Osteoblast (primary cell): ENCODE data around the gene DGKE. TPM values are rescaled to one million over a fixed set of nuclear protein-coding genes. Genes with fewer than 3 reads are reported as not detected.

Source experiments
- DNase-seq: peaks from one replicate; pipeline ENCODE4 v3.0.0; 2011; ENCODE audit warnings: low spot score, mixed read lengths; ENCODE audit not compliant: insufficient read length; ENCODE audit errors: missing footprints
- H2AFZ ChIP-seq: 2 replicates; pipeline ENCODE4 v1.6.0; 2011; ENCODE audit warnings: mild to moderate bottlenecking, low read length
- H3K27ac ChIP-seq: 2 replicates; pipeline ENCODE4 v1.5.1; 2011; ENCODE audit warnings: mild to moderate bottlenecking, low read depth, low read length, moderate library complexity
- H3K27me3 ChIP-seq: 2 replicates; pipeline ENCODE4 v1.6.0; 2012; ENCODE audit warnings: mild to moderate bottlenecking, control low read depth, inconsistent platforms, low read length, moderate library complexity; ENCODE audit not compliant: insufficient read depth
- H3K36me3 ChIP-seq: 2 replicates; pipeline ENCODE4 v1.5.1; 2011; ENCODE audit warnings: mild to moderate bottlenecking, low read length, control low read depth, moderate library complexity; ENCODE audit not compliant: insufficient read depth
- H3K4me1 ChIP-seq: 2 replicates; pipeline ENCODE4 v1.5.1; 2011; ENCODE audit warnings: mild to moderate bottlenecking, low read length, control low read depth, moderate library complexity; ENCODE audit not compliant: insufficient read depth
- H3K4me2 ChIP-seq: 2 replicates; pipeline ENCODE4 v1.6.0; 2011; ENCODE audit warnings: mild to moderate bottlenecking, low read length; ENCODE audit not compliant: insufficient read depth
- H3K4me3 ChIP-seq: fragments of 200-600 bp; sonication (generic); 3 replicates; pipeline ENCODE4 v1.5.1; 2012; ENCODE audit warnings: mild to moderate bottlenecking, low read length, inconsistent platforms; ENCODE audit not compliant: insufficient read depth
- H3K79me2 ChIP-seq: 2 replicates; pipeline ENCODE4 v1.6.0; 2012; ENCODE audit warnings: mild to moderate bottlenecking, low read length, control low read depth, inconsistent platforms; ENCODE audit not compliant: insufficient read depth
- H3K9me3 ChIP-seq: 2 replicates; pipeline ENCODE4 v1.5.1; 2011; ENCODE audit warnings: low read depth, low read length, control low read depth
- H4K20me1 ChIP-seq: 2 replicates; pipeline ENCODE4 v1.6.0; 2012; ENCODE audit warnings: mild to moderate bottlenecking, low read length, control low read depth; ENCODE audit not compliant: insufficient read depth
- total RNA-seq: library from RNA; depleted of rRNA; stranded (reverse); fragments of >200 nt; gene quantifications from 2 replicates; pipeline ENCODE4 v1.2.3, GENCODE V29; 2012
- TF ChIP-seq, protein P1 (sequence below): IDR thresholded peaks from 2 replicates; pipeline ENCODE4 v1.5.1; 2011; ENCODE audit warnings: mild to moderate bottlenecking, low read depth, low read length, moderate library complexity; ENCODE audit errors: extremely low read depth

Gene DGKE
- total RNA-seq, 1 donor, result 6.2 TPM

DNA sequence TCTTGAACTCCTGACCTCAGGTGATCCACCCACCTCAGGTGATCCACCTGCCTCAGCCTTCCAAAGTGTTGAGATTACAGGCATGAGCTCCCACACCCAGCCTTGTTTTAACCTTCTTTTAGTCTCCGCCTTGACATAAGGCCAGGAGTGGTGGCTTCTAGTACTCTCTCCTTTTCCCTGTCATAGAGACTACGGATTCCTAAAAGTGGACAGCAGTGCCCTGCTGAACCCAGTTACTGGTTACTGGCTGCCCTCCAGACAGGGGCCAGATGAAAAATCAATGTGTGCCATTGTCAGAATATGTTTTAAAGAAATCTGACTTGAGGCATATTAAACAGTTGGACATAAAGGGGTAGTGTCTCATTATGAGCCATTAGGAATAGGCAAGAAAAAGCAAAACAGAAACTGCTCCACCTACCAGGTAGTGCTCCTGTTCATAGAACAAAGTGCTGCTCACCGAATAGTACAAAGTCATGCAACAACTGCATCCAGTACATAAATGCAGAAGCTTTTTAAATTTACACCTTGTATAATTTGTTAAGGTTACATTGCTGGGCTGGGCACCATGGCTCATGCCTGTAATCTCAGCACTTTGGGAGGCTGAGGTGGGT is 47.8 kb downstream of the DGKE start:
- TF ChIP-seq, protein P1, sequence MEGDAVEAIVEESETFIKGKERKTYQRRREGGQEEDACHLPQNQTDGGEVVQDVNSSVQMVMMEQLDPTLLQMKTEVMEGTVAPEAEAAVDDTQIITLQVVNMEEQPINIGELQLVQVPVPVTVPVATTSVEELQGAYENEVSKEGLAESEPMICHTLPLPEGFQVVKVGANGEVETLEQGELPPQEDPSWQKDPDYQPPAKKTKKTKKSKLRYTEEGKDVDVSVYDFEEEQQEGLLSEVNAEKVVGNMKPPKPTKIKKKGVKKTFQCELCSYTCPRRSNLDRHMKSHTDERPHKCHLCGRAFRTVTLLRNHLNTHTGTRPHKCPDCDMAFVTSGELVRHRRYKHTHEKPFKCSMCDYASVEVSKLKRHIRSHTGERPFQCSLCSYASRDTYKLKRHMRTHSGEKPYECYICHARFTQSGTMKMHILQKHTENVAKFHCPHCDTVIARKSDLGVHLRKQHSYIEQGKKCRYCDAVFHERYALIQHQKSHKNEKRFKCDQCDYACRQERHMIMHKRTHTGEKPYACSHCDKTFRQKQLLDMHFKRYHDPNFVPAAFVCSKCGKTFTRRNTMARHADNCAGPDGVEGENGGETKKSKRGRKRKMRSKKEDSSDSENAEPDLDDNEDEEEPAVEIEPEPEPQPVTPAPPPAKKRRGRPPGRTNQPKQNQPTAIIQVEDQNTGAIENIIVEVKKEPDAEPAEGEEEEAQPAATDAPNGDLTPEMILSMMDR, result no peak
- Histone ChIP-seq H3K4me2 (no peak overlapping the region), H3K9me3 (no peaks in the 10 kb centered on the region), H3K36me3 (no peaks in the 10 kb centered on the region), H3K27me3 (no peaks in the 10 kb centered on the region), H3K4me1 (no peaks in the 10 kb centered on the region), H3K4me3 (no peak overlapping the region), H3K27ac (no peak overlapping the region), H2AFZ (no peak overlapping the region), H3K79me2 (no peaks in the 10 kb centered on the region), H4K20me1 (no peaks in the 10 kb centered on the region)
- no peak for DNase-seq

GRCh38 chr17:56883616-56884015 is 49.7 kb downstream of the DGKE start:
- Histone ChIP-seq H4K20me1 (no peaks in the 10 kb centered on the region), H3K27me3 (no peaks in the 10 kb centered on the region), H3K79me2 (no peaks in the 10 kb centered on the region), H3K4me3 (no peak overlapping the region), H2AFZ (no peak overlapping the region), H3K36me3 (peaks cover under 1% of the 10 kb centered on the region), H3K4me1 (no peaks in the 10 kb centered on the region), H3K9me3 (no peaks in the 10 kb centered on the region), H3K4me2 (no peak overlapping the region), H3K27ac (no peak overlapping the region)
- no peak for DNase-seq
- TF ChIP-seq, protein P1, result no peak

DNA sequence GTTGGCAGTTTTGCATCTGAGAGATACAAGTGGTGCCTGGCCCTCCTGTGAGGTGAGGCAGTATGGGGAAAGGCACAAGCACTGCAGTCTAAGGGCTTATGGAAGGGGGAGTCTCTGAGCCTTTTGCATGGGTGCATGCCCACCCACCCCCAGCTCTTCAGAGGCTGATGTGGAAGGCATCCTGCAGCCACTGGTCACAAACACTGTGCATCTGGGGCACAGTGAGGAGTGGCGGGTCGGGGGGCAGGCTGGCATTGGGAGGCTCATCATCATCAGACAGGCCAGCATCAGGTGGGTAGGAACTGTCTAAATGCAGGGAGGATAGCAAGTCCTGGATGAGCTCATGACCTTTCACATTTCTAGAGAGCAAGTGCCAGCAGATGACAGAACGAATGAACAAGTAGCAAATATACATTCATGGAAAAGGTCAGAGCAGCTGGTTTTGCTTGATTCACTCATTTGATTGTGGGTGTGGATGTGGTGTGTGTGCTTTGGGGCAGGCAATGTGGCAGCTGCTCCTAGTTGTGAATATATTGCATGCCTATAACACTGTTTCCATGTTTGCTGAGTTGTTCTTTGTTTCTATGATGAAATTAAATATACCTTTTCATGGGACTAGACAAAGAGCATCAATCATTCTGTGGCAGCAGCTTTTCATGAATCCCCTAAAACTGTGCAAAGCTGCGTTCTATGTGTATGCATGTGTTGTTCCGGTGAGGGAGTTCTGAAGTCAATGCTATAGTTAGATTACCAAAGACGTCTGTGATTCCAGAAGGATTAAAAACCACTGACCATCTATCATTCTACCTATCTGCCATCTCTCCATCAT is 50.7 kb downstream of the DGKE start:
- no peaks in the 10 kb centered on the region for H4K20me1 ChIP-seq
- no peak overlapping the region for H3K4me3 ChIP-seq
- H3K9me3 ChIP-seq, result no peaks in the 10 kb centered on the region
- no peak overlapping the region for H2AFZ ChIP-seq
- TF ChIP-seq, protein P1, result no peak
- no peak overlapping the region for H3K27ac ChIP-seq
- H3K36me3 ChIP-seq, result peaks cover 10% of the 10 kb centered on the region
- H3K79me2 ChIP-seq, result no peaks in the 10 kb centered on the region
- no peaks in the 10 kb centered on the region for H3K4me1 ChIP-seq
- H3K4me2 ChIP-seq, result no peak overlapping the region
- H3K27me3 ChIP-seq, result no peaks in the 10 kb centered on the region
- DNase-seq, result no peak

GRCh38 chr17:56885312-56885657 is 51.3 kb downstream of the DGKE start:
- no peaks in the 10 kb centered on the region for H3K9me3 ChIP-seq
- no peaks in the 10 kb centered on the region for H3K27me3 ChIP-seq
- H3K4me2 ChIP-seq, result no peak overlapping the region
- H3K79me2 ChIP-seq, result no peaks in the 10 kb centered on the region
- no peak overlapping the region for H2AFZ ChIP-seq
- TF ChIP-seq, protein P1, result no peak
- no peak overlapping the region for H3K27ac ChIP-seq
- H4K20me1 ChIP-seq, result no peaks in the 10 kb centered on the region
- H3K4me3 ChIP-seq, result no peak overlapping the region
- H3K36me3 ChIP-seq, result peaks cover 15% of the 10 kb centered on the region
- DNase-seq, result no peak
- no peaks in the 10 kb centered on the region for H3K4me1 ChIP-seq
